Hindlimb muscle (tissue), 1 donor: Measurements from ENCODE around the gene MAMDC4. TPM values are rescaled to one million over a fixed set of nuclear protein-coding genes. Genes with fewer than 3 reads are reported as not detected.

ENCODE experiments used
- DNase-seq: peaks from one replicate; pipeline ENCODE4 v3.0.0-alpha.2; 2013
- polyA plus RNA-seq: library from polyadenylated mRNA; unstranded; fragments of 120-200 nt; gene quantifications from one replicate; pipeline ENCODE4 v1.2.1, GENCODE V29; 2013; ENCODE audit not compliant: insufficient read length

MAMDC4 gene
- polyA plus RNA-seq, 1 donor: 5.9 TPM

DNA sequence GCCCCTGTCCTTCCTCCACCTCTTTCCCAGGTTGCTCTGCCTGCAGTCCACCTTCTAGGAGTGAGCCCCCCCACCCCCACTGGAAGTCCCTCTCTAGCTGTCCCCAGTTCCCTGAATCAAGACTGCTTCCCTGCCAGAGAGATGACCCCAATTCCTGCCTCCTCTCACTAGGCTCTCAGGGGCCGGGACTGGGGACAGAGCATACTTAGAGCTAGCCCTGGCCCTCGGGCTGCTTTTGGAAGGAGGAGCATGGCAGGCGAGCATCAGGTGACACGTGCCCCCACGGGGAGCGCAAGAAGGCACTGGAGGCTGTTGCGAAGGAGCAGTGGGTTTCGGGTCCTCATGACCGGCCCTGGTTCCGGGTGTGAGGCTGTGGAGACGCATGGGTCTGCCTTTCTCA, 43.9 kb downstream of the MAMDC4 start:
- DNase-seq: no peak

DNA sequence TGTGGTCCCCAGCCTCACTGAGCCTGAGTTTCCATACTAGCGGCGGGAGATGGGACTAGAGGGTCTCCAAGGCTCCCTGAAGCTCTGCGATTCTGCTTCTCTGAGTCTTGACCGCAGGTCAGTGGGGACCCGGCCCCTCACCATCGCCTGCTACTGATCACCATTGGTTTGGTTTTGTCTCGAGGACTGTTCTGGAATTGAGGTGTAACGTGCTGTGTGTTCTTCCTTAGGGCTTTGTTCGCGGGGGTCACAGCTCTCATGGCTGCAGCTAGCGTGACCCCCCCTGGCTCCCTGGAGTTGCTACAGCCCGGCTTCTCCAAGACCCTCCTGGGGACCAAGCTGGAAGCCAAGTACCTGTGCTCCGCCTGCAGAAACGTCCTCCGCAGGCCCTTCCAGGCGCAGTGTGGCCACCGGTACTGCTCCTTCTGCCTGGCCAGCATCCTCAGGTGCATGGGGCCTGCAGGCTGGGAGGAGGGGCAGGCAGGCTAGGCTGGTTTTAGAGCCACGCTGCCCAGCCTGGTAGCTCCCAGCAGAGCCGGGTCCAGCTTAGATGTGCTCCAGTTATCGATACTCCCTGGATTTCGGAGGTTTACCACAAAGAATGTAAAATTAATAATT, 46.4 kb downstream of the MAMDC4 start:
- no peak for DNase-seq

DNA sequence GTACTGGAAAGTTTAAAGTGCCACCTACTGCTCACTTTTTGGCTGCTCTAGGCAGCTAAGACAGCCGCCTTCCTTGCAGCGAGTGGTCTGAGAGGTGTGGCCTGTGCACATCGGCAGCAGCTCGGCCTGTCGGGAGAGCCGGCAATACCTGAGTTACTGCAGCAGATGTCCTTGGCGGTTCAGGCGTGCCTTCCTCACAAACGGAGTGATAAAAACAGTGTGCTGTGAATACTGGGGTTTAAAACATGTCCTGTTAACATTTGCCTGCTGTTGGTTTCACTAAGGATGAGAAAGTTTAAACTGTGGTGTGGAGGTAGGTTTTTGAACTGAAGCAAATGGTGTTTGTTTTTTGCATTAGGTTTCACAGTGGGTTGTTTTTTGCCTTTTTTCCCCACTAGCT, 47.0 kb downstream of the MAMDC4 start:
- DNase-seq: no peak

DNA sequence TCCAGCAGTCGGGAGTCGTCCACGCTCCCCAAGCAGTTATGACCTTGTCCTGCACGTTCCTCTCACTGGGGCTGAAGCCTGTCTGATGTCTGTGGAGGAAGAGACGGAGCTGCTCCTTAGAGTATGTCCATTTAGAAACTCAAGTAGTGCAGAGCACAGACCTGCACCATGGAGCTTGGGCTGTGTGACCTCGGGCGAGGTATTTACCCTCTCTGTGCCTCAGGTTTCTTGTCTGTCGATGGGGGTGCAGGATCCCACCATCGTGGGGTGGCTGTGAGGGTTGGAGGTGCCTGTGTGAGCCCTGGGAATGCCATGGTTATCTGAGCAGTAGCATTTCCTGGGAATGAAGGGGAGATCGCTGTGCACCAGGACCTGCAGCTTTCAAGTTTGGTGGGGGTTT, 48.4 kb downstream of the MAMDC4 start:
- no peak for DNase-seq

DNA sequence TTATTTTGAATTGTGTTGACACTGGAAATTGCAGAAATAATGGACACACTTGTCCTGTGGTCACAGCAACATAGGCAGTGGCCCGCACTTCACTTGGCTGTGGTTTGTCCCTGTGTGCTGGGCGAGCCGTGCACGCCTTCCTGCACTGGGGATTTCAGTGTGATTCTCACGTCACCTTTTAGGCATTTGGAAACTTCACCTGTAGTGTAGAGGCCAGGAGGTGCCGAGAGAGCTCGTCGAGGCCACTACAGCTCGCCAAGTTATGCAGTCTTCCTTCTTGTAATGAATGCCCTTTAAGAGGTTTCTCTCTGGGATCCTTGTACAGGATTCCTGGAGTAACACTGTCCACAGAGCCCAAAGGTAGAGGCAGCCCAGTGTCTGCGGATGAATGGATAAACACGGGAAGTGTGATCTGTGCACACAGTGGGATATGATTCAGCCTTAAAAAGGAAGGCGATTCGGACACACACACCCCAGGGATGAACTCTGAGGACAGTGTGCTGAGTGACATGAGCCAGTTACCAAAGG, 48.9 kb downstream of the MAMDC4 start:
- no peak for DNase-seq

DNA sequence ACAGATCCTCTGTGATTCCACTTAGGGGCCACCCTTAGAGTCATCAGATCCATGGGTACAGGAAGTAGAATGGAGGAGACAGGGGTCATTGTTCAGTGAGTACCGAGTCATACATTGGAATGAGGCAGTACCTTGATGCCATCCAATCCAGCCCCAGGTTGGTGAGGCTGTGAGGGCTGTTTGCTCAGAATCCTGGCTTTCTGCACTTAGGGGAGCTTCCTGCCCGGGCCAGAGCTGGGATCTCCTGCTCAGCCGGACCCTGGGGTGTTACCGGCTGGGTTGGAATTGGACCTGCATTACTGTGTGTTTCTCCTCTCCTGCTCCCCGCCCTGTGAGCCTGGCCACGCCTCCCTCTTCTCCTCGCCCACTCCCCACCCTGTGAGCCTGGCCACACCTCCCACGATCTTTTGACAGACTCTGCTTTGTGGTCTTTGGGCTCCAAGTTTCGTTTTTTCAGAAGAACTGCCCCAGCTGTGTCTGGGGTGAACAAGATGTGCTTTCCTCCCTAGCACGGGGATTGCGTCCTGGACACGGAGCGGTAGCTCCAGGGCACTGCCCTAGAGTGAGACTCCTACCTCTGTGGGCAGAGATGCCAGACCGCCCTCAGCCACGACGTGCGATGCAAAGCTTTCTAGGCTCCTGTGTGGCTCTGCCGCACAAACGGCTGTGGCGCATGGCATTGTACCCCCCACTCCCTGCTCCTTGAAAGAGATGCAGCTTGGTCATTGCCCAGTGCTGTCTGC, 49.5 kb downstream of the MAMDC4 start:
- no peak for DNase-seq

DNA sequence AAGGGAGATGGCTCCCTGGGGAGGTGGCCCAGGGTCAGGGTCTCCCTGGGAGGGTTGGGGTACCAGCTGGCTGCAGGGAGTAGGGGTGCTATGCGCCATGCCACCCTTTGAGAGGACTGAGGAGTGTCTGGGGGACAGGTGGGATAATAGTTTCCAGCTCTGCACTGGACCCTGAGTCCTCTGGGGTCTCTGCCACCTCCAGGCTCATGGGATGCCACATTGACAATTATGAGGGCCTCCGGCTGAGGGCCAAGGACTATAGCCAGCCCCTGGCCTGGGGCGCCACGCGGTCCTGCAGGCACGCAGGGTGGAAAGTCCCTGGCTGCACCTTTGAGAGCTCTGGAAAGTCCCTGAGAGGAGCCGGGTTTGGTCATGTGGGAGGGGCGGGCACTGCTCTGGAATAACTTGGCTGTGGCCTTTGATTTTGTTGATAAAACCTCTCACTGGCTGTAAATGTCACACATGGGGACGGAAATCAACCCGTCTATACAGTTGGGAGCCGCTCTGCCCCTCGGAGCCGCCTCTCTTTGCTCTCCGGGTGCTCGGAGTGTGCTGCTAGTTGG, 50.2 kb downstream of the MAMDC4 start:
- no peak for DNase-seq

DNA sequence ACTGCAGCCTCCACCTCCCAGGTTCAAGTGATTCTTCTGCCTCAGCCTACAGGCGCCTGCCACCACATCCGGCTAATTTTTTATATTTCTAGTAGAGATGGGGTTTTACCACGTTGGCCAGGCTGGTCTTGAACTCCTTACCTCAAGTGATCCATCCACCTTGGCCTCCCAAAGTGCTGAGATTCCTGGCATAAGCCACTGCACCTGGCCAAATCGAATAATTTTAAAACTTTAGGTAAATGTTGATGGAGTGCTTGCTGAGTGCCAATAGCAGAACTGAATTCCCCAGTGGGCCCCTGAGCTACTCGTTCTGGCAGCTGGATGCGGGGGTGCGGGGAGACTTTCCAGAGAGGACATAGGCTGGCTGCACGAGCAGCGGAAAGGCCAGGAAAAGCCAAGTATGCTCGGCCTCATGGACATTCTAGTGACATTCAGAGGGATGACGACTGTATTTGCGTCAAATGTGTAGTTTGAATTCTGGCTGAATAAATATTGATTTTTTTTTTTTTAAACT, 51.0 kb downstream of the MAMDC4 start:
- no peak for DNase-seq

DNA sequence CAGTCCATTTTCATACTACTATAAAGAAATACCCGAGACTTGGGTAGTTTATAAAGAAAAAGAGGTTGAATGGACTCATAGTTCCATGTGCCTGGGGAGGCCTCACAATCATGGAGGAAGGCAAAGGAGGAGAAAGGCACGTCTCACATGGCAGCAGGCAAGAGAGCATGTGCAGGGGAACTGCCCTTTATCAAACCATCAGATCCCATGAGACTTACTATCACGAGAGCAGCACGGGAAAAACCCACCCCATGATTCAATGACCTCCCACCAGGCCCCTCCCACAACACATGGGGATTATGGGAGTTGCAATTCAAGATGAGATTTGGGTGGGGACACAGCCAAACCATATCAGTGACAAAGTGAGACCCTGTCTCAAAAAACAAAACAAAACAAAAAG, 54.1 kb downstream of the MAMDC4 start:
- no peak for DNase-seq

DNA sequence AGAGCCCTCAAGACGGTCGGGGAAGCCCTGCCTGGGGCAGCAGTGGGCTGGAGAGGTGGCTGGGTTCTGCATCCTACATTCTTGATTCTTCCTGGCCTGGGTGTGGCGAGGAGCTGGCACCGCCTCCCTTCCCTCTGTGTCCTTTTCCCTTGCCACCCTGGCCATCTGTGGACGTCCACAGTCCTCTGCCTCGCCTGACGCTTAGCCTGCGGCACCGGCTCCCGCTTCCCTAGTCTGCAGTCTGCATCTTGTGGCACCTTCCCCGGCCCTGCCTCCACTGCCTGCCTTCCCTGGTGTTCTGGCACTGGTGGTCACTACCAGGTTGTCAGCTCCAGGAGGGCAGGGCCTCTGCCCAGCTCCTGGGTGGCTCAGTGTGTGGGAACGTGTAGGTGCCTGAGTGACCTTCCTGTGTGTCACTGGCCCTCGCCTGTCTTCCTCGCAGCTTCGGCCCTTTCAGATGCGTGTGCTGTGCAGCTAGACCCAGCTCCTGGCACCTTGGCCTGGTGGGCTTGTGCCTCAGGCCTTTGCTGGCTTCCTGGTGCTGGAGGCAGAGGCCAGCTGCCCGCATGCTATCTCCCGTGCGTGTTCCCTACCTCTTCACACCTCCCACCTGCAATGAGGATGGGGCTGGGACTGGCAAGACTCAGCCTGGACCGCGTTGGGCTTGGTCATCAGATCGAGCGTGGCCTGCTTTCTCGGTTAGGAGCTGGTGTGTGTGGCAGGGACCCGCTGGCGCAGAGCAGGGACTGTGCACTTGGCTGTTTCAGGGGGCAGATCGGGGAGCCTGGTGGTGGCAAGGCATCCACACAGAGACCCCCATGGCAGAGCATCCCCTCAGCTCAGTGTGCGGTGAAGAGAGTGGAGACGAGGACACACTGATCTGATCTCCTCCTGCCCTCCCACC, 55.1 kb downstream of the MAMDC4 start:
- no peak for DNase-seq

Other genes with a start within 250 kb of the MAMDC4 start
- gene EGFL7, start 189.4 kb upstream of the MAMDC4 start, polyA plus RNA-seq: 90.8 TPM
- gene AGPAT2, start 164.9 kb upstream of the MAMDC4 start, polyA plus RNA-seq: 19.1 TPM
- 20.4 TPM for gene DIPK1B, start 139.8 kb upstream of the MAMDC4 start, polyA plus RNA-seq
- 5.6 TPM for gene LCN10, start 109.4 kb upstream of the MAMDC4 start, polyA plus RNA-seq
- gene LCN6, start 103.8 kb upstream of the MAMDC4 start, polyA plus RNA-seq: not detected
- 7.1 TPM for gene LCN8, start 94.1 kb upstream of the MAMDC4 start, polyA plus RNA-seq
- 0.62 TPM for gene LCN15, start 87.8 kb upstream of the MAMDC4 start, polyA plus RNA-seq
- gene TMEM141, start 61.0 kb upstream of the MAMDC4 start, polyA plus RNA-seq: 35.7 TPM
- 3.0 TPM for gene CCDC183, start 56.0 kb upstream of the MAMDC4 start, polyA plus RNA-seq
- gene RABL6, start 44.4 kb upstream of the MAMDC4 start, polyA plus RNA-seq: 62.6 TPM
- 2.8 TPM for gene AJM1, start 9.9 kb upstream of the MAMDC4 start, polyA plus RNA-seq
- 109 TPM for gene PHPT1, start 2.9 kb upstream of the MAMDC4 start, polyA plus RNA-seq
- gene EDF1, start 14.0 kb downstream of the MAMDC4 start, polyA plus RNA-seq: 336 TPM
- 13.7 TPM for gene TRAF2, start 34.2 kb downstream of the MAMDC4 start, polyA plus RNA-seq
- gene FBXW5, start 92.4 kb downstream of the MAMDC4 start, polyA plus RNA-seq: 45.6 TPM
- 0.90 TPM for gene C8G, start 92.9 kb downstream of the MAMDC4 start, polyA plus RNA-seq
- gene LCN12, start 99.9 kb downstream of the MAMDC4 start, polyA plus RNA-seq: 0.67 TPM
- 24.2 TPM for gene PTGDS, start 125.2 kb downstream of the MAMDC4 start, polyA plus RNA-seq
- 0.85 TPM for gene LCNL1, start 130.6 kb downstream of the MAMDC4 start, polyA plus RNA-seq
- gene PAXX, start 140.1 kb downstream of the MAMDC4 start, polyA plus RNA-seq: 23.9 TPM
- 0.54 TPM for gene CLIC3, start 144.2 kb downstream of the MAMDC4 start, polyA plus RNA-seq
- gene ABCA2, start 175.9 kb downstream of the MAMDC4 start, polyA plus RNA-seq: 18.4 TPM
- gene FUT7, start 179.7 kb downstream of the MAMDC4 start, polyA plus RNA-seq: 0.10 TPM
- gene NPDC1, start 193.8 kb downstream of the MAMDC4 start, polyA plus RNA-seq: 44.1 TPM
- 11.0 TPM for gene ENTPD2, start 201.7 kb downstream of the MAMDC4 start, polyA plus RNA-seq
- 3.9 TPM for gene SAPCD2, start 218.2 kb downstream of the MAMDC4 start, polyA plus RNA-seq
- 2.5 TPM for gene UAP1L1, start 225.2 kb downstream of the MAMDC4 start, polyA plus RNA-seq
- gene MAN1B1, start 234.6 kb downstream of the MAMDC4 start, polyA plus RNA-seq: 43.6 TPM